PC-3 (cell line): ENCODE results near the gene PRSS1.

Experiments used
- CTCF ChIP-seq: fragments of 300-600 bp; sonication (generic); conservative IDR thresholded peaks from 2 replicates; pipeline ENCODE4 v1.5.1; 2017; ENCODE audit warnings: antibody characterized with exemption, low read depth, mild to moderate bottlenecking, low read length
- EZH2 ChIP-seq: fragments of 300-600 bp; sonication (generic); IDR thresholded peaks from one replicate; pipeline ENCODE4 v1.6.1; 2017; ENCODE audit warnings: antibody characterized with exemption, mild to moderate bottlenecking, low read length; ENCODE audit not compliant: unreplicated experiment
- EZH2phosphoT487 ChIP-seq: fragments of 300-600 bp; sonication (generic); IDR thresholded peaks from 2 replicates; pipeline ENCODE4 v1.6.1; 2018; ENCODE audit warnings: mild to moderate bottlenecking, antibody characterized with exemption, low read length, borderline replicate concordance

DNA sequence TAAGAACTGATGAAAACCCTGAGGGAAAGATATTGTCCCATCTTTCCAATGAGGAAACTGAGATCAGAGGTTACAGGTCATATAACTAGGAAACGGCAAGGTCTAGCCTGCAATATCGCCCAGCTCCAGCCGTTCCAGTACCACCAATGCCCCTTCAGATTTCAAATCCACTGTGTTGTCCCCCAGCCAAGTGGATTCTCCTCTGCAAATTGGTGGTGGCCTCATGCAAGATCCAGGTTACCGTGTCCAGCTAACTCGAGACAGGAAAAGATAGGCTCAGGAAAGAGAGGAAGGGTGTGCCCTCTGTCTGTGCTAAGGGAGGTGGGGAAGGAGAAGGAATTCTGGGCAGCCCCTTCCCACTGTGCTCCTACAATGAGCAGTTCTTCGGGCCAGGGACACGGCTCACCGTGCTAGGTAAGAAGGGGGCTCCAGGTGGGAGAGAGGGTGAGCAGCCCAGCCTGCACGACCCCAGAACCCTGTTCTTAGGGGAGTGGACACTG lies 46.8 kb downstream of the PRSS1 start:
- TF ChIP-seq CTCF (no peak), EZH2 (no peak), EZH2phosphoT487 (no peak)
